ENCODE data around the gene TAS2R42.

Gene TAS2R42

DNA sequence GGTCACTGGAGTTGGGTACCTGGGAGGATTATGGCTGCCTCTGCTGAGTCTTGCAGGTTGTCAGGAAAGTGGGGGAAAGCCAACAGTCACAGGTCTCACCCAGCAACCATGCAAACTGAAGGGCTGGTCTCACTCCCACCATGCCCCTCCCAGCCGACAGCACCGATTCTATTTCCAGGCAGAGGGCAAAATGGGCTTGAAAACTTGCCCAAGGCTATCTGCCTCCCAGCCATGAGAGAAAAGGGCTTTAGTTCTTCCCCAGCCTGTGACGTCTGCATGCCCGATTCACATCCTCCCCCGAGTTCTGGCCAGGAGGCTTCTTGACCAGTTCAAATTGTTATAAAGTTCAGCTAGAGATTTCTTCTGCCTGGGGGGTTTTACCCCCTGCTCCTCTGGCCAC is 42.4 kb downstream of the TAS2R42 start:
- DNase-seq (ENCODE audit: low read depth): no peak

DNA sequence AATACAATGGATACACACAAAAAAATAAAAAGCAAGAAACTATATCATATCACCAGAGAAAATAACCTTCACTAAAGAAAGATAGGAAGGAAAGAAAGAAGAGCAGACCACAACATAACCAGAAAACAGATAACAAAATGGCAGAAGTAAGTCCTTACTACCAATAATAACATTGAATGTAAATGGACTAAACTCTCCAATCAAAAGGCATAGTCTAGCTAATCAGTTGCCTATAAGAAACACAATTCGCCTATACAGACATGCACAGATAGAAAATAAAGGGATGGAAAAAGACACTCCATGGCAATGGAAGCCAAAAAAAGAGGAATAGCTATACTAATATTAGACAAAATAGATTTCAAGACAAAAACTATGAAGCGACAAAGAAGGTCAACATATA is 43.4 kb downstream of the TAS2R42 start:
- no peak for DNase-seq (ENCODE audit: low read depth)

DNA sequence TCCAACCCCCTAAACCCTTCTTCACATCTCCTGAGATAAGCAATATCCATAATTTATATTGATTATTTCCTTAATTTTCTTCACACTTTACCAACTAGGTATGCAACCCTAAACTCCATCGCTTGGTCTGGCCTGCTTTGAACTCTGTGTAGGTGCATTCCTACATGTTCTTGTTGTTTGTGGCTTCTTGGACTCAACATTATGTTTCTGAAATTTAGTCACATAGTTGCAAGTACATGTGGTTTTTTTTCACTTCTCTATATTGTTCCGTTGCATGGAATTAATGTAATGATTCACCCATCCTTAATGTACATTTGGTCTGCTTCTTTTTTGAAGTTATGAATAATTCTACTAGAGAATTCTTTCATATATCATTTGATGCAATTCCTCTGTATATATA is 50.7 kb downstream of the TAS2R42 start:
- DNase-seq (ENCODE audit: low read depth): no peak
